Cortex of kidney (tissue), 1 donor: ENCODE data around the gene KCMF1.

Experiments
- DNase-seq: peaks from one replicate; lab custom pipeline; 2025; lab: John Stamatoyannopoulos, UW

Gene KCMF1

GRCh38 chr2:85083092-85083491, 112.1 kb downstream of the KCMF1 start:
- DNase-seq, result no peak

GRCh38 chr2:85085563-85085962, 114.6 kb downstream of the KCMF1 start:
- no peak for DNase-seq

- no peak for DNase-seq
Observed at GRCh38 chr2:85087541-85087940, 116.6 kb downstream of the KCMF1 start.

- no peak for DNase-seq
Observed at GRCh38 chr2:85088921-85089320, 118.0 kb downstream of the KCMF1 start.

- no peak for DNase-seq
Observed at GRCh38 chr2:85089585-85089984, 118.6 kb downstream of the KCMF1 start.

GRCh38 chr2:85091838-85092237, 120.9 kb downstream of the KCMF1 start:
- DNase-seq, result no peak

GRCh38 chr2:85095094-85095493, 124.1 kb downstream of the KCMF1 start:
- no peak for DNase-seq

- no peak for DNase-seq
Observed at GRCh38 chr2:85096616-85097015, 125.7 kb downstream of the KCMF1 start.

- DNase-seq, result no peak
Observed at GRCh38 chr2:85104228-85104627, 133.3 kb downstream of the KCMF1 start.

GRCh38 chr2:85106489-85107180, 135.7 kb downstream of the KCMF1 start:
- DNase-seq, result no peak
